GM19455 (cell line): ENCODE data around the gene PATE1.

Experiments
- ATAC-seq: cut with Tn5 transposase; IDR thresholded peaks from one replicate; pipeline ENCODE4 v1.9.1; 2021; ENCODE audit not compliant: unreplicated experiment

PATE1 gene

DNA sequence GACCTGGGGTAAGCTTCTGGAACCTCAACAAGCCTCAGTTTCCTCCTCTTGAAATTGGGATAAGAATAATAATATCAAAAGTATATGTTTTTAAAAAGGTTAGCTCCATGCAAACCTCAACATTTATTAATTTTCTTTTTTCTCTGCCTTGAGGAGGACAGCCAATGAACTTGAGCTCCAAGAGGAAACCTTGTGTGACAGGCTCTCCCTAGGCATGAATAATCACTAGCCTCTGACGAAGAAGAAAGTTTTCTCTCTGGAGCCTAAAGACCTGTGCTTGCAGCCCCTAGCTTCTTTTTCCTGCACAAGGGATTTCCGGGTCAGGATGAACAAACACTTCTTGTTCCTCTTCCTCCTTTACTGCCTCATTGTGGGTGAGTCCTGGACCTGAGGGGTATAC lies 41.7 kb downstream of the PATE1 start, which contains the start of gene PATE3:
Gene PATE3, plus strand, starts transcription at position 301 of the 400 bp plus-strand sequence. Its CDS starts 25 bp downstream, at position 326.
- ATAC-seq = no peak

GRCh38 chr11:125790825-125791224 lies 44.7 kb downstream of the PATE1 start:
- ATAC-seq = no peak

GRCh38 chr11:125797641-125798040 lies 51.6 kb downstream of the PATE1 start:
- no peak for ATAC-seq
